Stimulated activated naive CD8-positive, alpha-beta T cell treated with anti-CD3 and anti-CD28 coated beads, Interleukin-15, Interleukin-2, amounts not matched to agents 100 ng/mL and 50 ng/mL, for 24 hours (primary cell): Measurements from ENCODE around the gene G6PC2.
A peak's percentile ranks its signal among the peaks of the same experiment; 100 is the strongest.
"Not testable (repeated sequence)": the region's sequence is repeated elsewhere in the genome, so short reads cannot be mapped to it uniquely, and the experiment has no call there.

ENCODE experiments used
- H3K27ac Mint-ChIP-seq: one replicate; pipeline ENCODE4 v1.8.0; 2021; ENCODE audit warnings: mild to moderate bottlenecking, mixed read lengths
- H3K27me3 Mint-ChIP-seq: one replicate; pipeline ENCODE4 v1.8.0; 2021; ENCODE audit warnings: mixed read lengths
- H3K36me3 Mint-ChIP-seq: one replicate; pipeline ENCODE4 v1.8.0; 2021; ENCODE audit warnings: low read depth, mixed read lengths
- H3K4me1 Mint-ChIP-seq: one replicate; pipeline ENCODE4 v1.8.0; 2021; ENCODE audit warnings: low read depth, mixed read lengths
- H3K4me3 Mint-ChIP-seq: one replicate; pipeline ENCODE4 v1.8.0; 2021; ENCODE audit warnings: mild to moderate bottlenecking, mixed read lengths
- H3K9me3 Mint-ChIP-seq: one replicate; pipeline ENCODE4 v1.8.0; 2021; ENCODE audit warnings: mixed read lengths

G6PC2 gene

DNA sequence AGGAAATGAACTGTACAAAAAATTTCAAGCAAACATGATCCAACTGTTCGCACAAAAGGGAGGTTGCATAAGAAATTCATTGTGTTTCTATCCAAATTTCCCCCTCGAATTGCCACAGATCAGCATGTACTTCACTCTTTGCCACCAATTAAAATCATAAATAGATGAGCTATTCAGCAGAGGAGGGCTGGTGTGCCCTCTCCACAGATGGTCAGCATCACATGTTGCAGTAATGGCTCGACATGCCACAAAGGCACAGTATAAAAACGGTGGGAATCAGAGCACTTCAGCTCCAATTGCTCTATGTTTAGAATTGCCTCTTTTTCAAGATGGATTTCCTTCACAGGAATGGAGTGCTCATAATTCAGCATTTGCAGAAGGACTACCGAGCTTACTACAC, at the start of gene G6PC2:
G6PC2 (plus strand) TSS at position 289 of the 400 bp plus-strand sequence; CDS start at position 330, 41 bp downstream.
- Mint-ChIP-seq H3K27me3 (peaks cover 13% of the 10 kb centered on the region), H3K36me3 (no peaks in the 10 kb centered on the region), H3K9me3 (no peaks in the 10 kb centered on the region), H3K27ac (no peak within 1 kb of the TSS), H3K4me1 (no peaks in the 10 kb centered on the region), H3K4me3 (no peak within 1 kb of the TSS)

GRCh38 chr2:168851674-168852320, 49.3 kb upstream of the G6PC2 start:
- H3K27me3 Mint-ChIP-seq, result no peaks in the 10 kb centered on the region
- H3K4me1 Mint-ChIP-seq, result no peaks in the 10 kb centered on the region

GRCh38 chr2:168852481-168852880, 48.6 kb upstream of the G6PC2 start:
- Mint-ChIP-seq H3K27me3 (no peaks in the 10 kb centered on the region), H3K27ac (no peak overlapping the region), H3K9me3 (peaks cover 7% of the 10 kb centered on the region), H3K4me1 (no peaks in the 10 kb centered on the region), H3K36me3 (peaks cover 14% of the 10 kb centered on the region), H3K4me3 (no peak overlapping the region)

More at GRCh38 chr2:168851674-168852320, 49.3 kb upstream of the G6PC2 start:
- peaks cover 14% of the 10 kb centered on the region for H3K36me3 Mint-ChIP-seq
- peaks cover 7% of the 10 kb centered on the region for H3K9me3 Mint-ChIP-seq
- H3K4me3 Mint-ChIP-seq, result no peak overlapping the region
- H3K27ac Mint-ChIP-seq, result no peak overlapping the region

DNA sequence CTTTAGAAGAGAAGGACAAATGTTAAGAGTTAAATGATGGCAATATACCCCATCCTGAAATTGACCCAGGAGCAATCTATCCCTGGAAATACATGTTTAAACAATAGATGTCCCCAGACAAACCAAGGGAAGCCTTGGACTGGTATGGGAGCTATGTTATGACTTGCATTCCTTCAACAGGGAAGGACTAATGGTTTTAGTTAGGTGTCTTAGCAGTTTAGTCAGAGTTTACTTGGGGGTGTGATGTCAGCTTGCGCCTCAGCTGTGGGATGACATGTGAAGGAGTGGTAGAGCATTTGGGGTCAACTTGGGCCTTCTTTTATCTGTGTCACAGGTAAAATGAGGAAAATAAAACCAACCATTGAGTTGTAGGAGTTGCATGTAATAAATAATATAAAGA, 47.6 kb upstream of the G6PC2 start:
- no peak overlapping the region for H3K27ac Mint-ChIP-seq

GRCh38 chr2:168854651-168855050, 46.4 kb upstream of the G6PC2 start:
- Mint-ChIP-seq H3K27ac (no peak overlapping the region), H3K27me3 (no peaks in the 10 kb centered on the region), H3K36me3 (peaks cover 14% of the 10 kb centered on the region), H3K9me3 (peaks cover 7% of the 10 kb centered on the region), H3K4me3 (no peak overlapping the region), H3K4me1 (no peaks in the 10 kb centered on the region)

More for the DNA sequence above, 47.6 kb upstream of the G6PC2 start:
- H3K27me3 Mint-ChIP-seq, result no peaks in the 10 kb centered on the region
- peaks cover 14% of the 10 kb centered on the region for H3K36me3 Mint-ChIP-seq
- H3K9me3 Mint-ChIP-seq, result peaks cover 7% of the 10 kb centered on the region
- H3K4me1 Mint-ChIP-seq, result no peaks in the 10 kb centered on the region
- no peak overlapping the region for H3K4me3 Mint-ChIP-seq

DNA sequence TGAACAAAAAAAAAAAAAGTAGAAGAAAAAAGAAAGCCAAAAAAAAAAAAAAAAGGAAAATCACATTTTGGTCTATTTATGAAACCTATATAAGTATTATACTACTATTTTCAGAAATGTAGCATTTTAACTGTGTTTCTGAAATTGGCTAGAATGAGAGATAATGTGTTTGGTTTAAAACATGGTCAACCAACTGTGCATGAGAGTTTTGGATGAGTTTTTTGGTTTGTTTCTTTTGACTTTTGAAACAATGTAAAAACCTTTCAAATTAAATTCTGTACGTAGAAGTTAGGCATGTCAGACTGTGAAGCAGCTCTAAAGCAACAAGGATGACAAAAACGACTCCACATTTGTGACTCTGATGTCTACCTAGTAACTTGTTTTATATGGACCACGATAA, 45.5 kb upstream of the G6PC2 start:
- peaks cover 14% of the 10 kb centered on the region for H3K36me3 Mint-ChIP-seq
- H3K27ac Mint-ChIP-seq, result no peak overlapping the region
- H3K4me3 Mint-ChIP-seq, result no peak overlapping the region
- H3K27me3 Mint-ChIP-seq, result no peaks in the 10 kb centered on the region
- H3K4me1 Mint-ChIP-seq, result no peaks in the 10 kb centered on the region
- H3K9me3 Mint-ChIP-seq, result peaks cover 7% of the 10 kb centered on the region

DNA sequence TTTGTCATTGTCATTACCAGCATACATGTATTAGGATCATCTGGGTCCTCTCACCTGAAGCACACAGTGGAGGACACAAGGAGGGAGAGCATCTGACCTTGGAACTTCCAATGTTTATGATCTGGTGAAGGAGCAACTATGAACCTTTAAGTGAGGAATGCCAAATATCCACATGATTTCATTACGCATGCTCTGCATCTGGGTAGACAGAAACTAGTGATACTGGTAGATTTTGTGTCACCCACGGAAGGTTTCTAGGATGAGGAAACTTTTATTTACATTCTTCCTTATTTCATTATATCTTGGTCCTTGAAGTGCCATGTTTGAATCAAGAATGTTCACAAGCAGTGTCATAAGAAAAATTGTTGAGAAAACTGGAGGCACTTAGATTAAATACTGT, 42.9 kb upstream of the G6PC2 start:
- Mint-ChIP-seq H3K27me3 (no peaks in the 10 kb centered on the region), H3K4me3 (no peak overlapping the region), H3K36me3 (peaks cover 11% of the 10 kb centered on the region), H3K4me1 (no peaks in the 10 kb centered on the region), H3K27ac (no peak overlapping the region), H3K9me3 (peaks cover 7% of the 10 kb centered on the region)

DNA sequence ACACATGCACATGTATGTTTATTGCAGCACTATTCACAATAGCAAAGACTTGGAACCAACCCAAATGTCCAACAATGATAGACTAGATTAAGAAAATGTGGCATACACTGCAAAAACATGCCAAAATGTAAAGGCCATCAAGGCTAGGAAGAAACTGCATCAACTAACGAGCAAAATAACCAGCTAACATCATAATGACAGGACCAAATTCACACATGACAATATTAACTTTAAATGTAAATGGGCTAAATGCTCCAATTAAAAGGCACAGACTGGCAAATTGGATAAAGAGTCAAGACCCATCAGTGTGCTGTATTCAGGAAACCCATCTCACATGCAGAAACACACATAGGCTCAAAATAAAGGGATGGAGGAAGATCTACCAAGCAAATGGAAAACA, 33.9 kb upstream of the G6PC2 start:
- not testable (repeated sequence) for H3K4me1 Mint-ChIP-seq, H3K9me3 Mint-ChIP-seq, H3K4me3 Mint-ChIP-seq, H3K27ac Mint-ChIP-seq, H3K27me3 Mint-ChIP-seq
- peaks cover 34% of the 10 kb centered on the region for H3K36me3 Mint-ChIP-seq

DNA sequence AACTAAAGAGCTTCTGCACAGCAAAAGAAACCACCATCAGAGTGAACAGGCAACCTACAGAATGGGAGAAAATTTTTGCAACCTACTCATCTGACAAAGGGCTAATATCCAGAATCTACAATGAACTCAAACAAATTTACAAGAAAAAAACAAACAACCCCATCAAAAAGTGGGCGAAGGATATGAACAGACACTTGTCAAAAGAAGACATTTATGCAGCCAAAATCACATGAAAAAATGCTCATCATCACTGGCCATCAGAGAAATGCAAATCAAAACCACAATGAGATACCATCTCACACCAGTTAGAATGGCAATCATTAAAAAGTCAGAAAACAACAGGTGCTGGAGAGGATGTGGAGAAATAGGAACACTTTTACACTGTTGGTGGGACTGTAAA, 30.7 kb upstream of the G6PC2 start:
- not testable (repeated sequence) for H3K4me1 Mint-ChIP-seq, H3K9me3 Mint-ChIP-seq, H3K27ac Mint-ChIP-seq, H3K4me3 Mint-ChIP-seq, H3K27me3 Mint-ChIP-seq
- H3K36me3 Mint-ChIP-seq, result peaks cover 38% of the 10 kb centered on the region

- not testable (repeated sequence) for H3K4me3 Mint-ChIP-seq, H3K9me3 Mint-ChIP-seq, H3K4me1 Mint-ChIP-seq, H3K27me3 Mint-ChIP-seq, H3K27ac Mint-ChIP-seq
- H3K36me3 Mint-ChIP-seq, result peaks cover 39% of the 10 kb centered on the region
Measured at GRCh38 chr2:168870824-168871223, 30.3 kb upstream of the G6PC2 start.

GRCh38 chr2:168874368-168875054, 26.6 kb upstream of the G6PC2 start:
- peaks cover 34% of the 10 kb centered on the region for H3K36me3 Mint-ChIP-seq
- H3K9me3 Mint-ChIP-seq, result no peaks in the 10 kb centered on the region
- H3K27ac Mint-ChIP-seq, result no peak overlapping the region
- H3K4me1 Mint-ChIP-seq, result no peaks in the 10 kb centered on the region
- H3K4me3 Mint-ChIP-seq, result no peak overlapping the region
- no peaks in the 10 kb centered on the region for H3K27me3 Mint-ChIP-seq

DNA sequence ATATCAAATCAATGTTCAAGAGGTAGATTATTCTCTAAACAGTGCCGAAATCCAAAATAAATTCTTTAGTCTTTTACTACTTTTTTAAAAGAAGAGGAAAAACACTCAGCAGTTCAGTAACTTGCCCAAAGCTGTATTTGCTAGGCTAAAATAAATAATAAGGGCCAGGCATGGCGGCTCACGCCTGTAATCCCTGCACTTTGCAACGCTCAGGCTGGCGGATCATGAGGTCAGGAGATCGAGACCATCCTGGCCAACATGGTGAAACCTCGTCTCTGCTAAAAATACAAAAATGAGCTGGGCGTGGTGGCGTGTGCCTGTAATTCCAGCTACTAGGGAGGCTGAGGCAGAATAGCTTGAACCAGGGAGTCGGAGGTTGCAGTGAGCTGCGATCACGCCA, 18.9 kb upstream of the G6PC2 start:
- Mint-ChIP-seq H3K4me1 (peaks cover 13% of the 10 kb centered on the region), H3K36me3 (peaks cover 17% of the 10 kb centered on the region)
- H3K27me3 Mint-ChIP-seq, H3K27ac Mint-ChIP-seq, H3K4me3 Mint-ChIP-seq, H3K9me3 Mint-ChIP-seq: not testable (repeated sequence)

DNA sequence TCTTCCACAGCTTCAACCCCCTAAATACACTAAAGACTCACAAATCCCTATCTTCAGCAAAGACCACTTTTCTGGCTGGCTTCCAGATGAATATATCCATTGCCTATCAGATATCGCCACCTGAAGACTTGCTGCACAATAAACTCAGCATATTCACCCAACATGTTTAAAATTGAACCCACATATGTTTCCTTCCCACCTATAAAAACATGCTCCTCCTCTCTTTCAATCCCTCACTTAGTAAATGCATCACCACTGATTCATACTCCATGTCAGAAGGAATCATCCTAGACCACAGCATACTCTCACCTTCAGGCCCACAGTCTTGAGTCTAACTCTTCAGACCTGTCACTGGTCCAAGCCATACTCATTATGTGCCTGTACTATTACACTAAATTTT, 16.1 kb upstream of the G6PC2 start:
- H3K4me1 Mint-ChIP-seq, result peaks cover 22% of the 10 kb centered on the region
- no peak overlapping the region for H3K27ac Mint-ChIP-seq
- H3K27me3 Mint-ChIP-seq, result no peaks in the 10 kb centered on the region
- H3K36me3 Mint-ChIP-seq, result peaks cover 24% of the 10 kb centered on the region
- no peak overlapping the region for H3K4me3 Mint-ChIP-seq
- no peaks in the 10 kb centered on the region for H3K9me3 Mint-ChIP-seq

DNA sequence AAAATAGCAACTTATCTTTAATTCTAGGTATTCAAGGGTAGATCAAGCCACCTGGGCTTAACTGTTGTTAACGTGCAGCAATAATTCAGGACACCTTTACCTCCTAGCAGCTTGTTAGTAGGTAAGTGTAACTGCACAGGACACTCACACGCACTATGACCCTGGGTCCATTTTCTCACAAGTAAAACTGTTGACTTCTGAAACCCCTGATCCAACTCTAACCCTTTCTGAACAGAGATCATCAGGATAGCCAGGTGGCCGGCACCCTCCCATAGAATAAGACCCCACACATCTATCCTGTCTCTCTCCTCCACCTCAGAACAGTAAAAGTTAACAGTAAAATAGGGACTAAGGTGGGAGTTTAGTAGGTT, 11.5 kb upstream of the G6PC2 start:
- Mint-ChIP-seq H3K27me3 (peaks cover 10% of the 10 kb centered on the region), H3K27ac (peak overlapping the region; percentile 90), H3K4me3 (peak overlapping the region; percentile 99), H3K36me3 (peaks cover 17% of the 10 kb centered on the region), H3K9me3 (no peaks in the 10 kb centered on the region), H3K4me1 (peaks cover 25% of the 10 kb centered on the region)

DNA sequence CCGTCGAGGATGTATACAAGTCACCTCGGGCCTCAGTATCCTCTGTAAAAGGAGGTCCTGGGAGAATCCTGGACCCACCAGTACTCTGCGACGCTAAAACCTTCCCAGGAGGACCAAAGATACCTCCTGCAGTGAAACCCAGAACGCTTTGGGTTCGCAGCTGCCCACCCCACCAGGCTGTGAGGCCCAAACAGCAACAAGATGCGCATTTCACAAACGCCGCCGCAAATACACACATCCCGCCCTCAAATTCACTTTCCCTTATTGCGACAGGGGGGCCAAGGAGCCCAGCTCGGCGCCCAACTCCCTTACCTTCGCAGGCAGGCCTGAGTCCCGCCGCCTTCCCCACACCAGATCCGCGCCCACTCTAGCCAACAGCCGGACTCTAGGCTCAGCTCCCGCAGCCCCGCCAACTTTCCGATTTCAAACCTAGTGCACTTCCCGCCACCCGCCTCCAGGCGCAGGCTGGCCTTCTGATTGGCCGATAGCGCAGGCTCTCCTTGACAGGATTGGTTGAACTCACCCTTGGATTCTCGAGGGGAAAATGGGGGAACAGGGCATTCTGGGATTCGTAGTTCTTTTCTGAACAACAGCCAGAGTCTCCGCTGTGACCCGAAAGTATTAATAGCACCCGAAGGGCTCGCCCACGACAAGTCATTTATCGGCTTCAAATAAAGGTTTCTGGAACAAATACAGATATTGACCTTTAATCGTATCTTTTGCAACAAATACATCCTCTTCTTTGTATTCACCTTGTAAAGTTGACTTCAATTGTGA, 10.9 kb upstream of the G6PC2 start, which contains the start of gene SPC25:
SPC25 (minus strand) TSS at position 425 of the 777 bp plus-strand sequence. CDS start 911 bp downstream, outside the sequence.
- Mint-ChIP-seq H3K9me3 (no peaks in the 10 kb centered on the region), H3K27me3 (peaks cover 15% of the 10 kb centered on the region), H3K36me3 (peaks cover 12% of the 10 kb centered on the region), H3K4me3 (peak within 1 kb of the TSS; percentile 99), H3K4me1 (peaks cover 21% of the 10 kb centered on the region), H3K27ac (peak within 1 kb of the TSS; percentile 90)
